IMR-90 (cell line): ENCODE measurements around the gene HYAL4. TPM values are rescaled to one million over a fixed set of nuclear protein-coding genes. Genes with fewer than 3 reads are reported as not detected.

Source experiments
- ATAC-seq: fragments of 200-7000 bp; cut with Tn5 transposase; 2 replicates; pipeline ENCODE4 v1.9.1; 2020; ENCODE audit warnings: low read depth, mild to moderate bottlenecking, moderate library complexity
- BruUV-seq: library from RNA; stranded (reverse); fragments of 400-500 nt; replicated peaks from 2 replicates; lab custom pipeline; 2021; lab: Mats Ljungman, UMichigan
- CTCF ChIA-PET: fragments of 300-600 bp; formaldehyde crosslinking; extraction: SDS; loops from one replicate; lab custom pipeline; 2021; ENCODE audit warnings: antibody characterized with exemption; lab: Yijun Ruan, JAX
- POLR2A ChIA-PET: fragments of 300-600 bp; sonication (Branson Sonifier 250); formaldehyde crosslinking; loops from one replicate; lab custom pipeline; 2022; ENCODE audit warnings: antibody characterized with exemption; ENCODE audit not compliant: unreplicated experiment; lab: Charles Lee
- DNase-seq: peaks from one replicate; pipeline ENCODE4 v3.0.0; 2013
- H2AFZ ChIP-seq: replicated peaks from 2 replicates; pipeline ENCODE3; 2013; ENCODE audit warnings: low read length, mild to moderate bottlenecking; ENCODE audit not compliant: poor library complexity
- H2AK5ac ChIP-seq: 2 replicates; pipeline ENCODE4 v1.6.1; 2013; ENCODE audit warnings: low read depth, low read length, inconsistent platforms
- H2AK9ac ChIP-seq: replicated peaks from 2 replicates; pipeline ENCODE3; 2013; ENCODE audit warnings: mild to moderate bottlenecking, low read depth, low read length, moderate library complexity; ENCODE audit not compliant: poor library complexity
- H2BK120ac ChIP-seq: 2 replicates; pipeline ENCODE4 v1.6.1; 2013; ENCODE audit warnings: low read depth, low read length, inconsistent platforms
- H2BK15ac ChIP-seq: 3 replicates; pipeline ENCODE4 v1.6.1; 2013; ENCODE audit warnings: low read depth, low read length, inconsistent platforms
- H2BK20ac ChIP-seq: 2 replicates; pipeline ENCODE4 v1.6.1; 2013; ENCODE audit warnings: low read depth, mild to moderate bottlenecking, inconsistent platforms, low read length, moderate library complexity
- H2BK5ac ChIP-seq: 2 replicates; pipeline ENCODE4 v1.6.1; 2013; ENCODE audit warnings: mild to moderate bottlenecking, low read depth, low read length, inconsistent platforms; ENCODE audit not compliant: poor library complexity, severe bottlenecking
- H3K14ac ChIP-seq: replicated peaks from 2 replicates; pipeline ENCODE4 v1.6.1; 2013; ENCODE audit warnings: low read depth, low read length, inconsistent platforms
- H3K18ac ChIP-seq: 2 replicates; pipeline ENCODE4 v1.6.1; 2013; ENCODE audit warnings: low read depth, low read length, control low read depth
- H3K23ac ChIP-seq: 2 replicates; pipeline ENCODE4 v1.6.1; 2013; ENCODE audit warnings: low read depth, low read length, inconsistent platforms
- H3K27ac ChIP-seq: 2 replicates; pipeline ENCODE4 v1.5.1; 2013; ENCODE audit warnings: mild to moderate bottlenecking, control low read depth, low read length; ENCODE audit not compliant: insufficient read depth
- H3K27me3 ChIP-seq: 2 replicates; pipeline ENCODE4 v1.6.1; 2013; ENCODE audit warnings: low read length; ENCODE audit not compliant: control insufficient read depth, insufficient read depth
- H3K36me3 ChIP-seq: 2 replicates; pipeline ENCODE4 v1.6.1; 2013; ENCODE audit warnings: low read length, mixed read lengths; ENCODE audit not compliant: control insufficient read depth, insufficient read depth
- H3K4ac ChIP-seq: 2 replicates; pipeline ENCODE4 v1.6.1; 2013; ENCODE audit warnings: low read depth, low read length, inconsistent platforms
- H3K4me1 ChIP-seq: 2 replicates; pipeline ENCODE4 v1.6.1; 2013; ENCODE audit warnings: low read length, mixed read lengths; ENCODE audit not compliant: control insufficient read depth, insufficient read depth
- H3K4me2 ChIP-seq: 2 replicates; pipeline ENCODE4 v1.6.1; 2013; ENCODE audit warnings: low read depth, mild to moderate bottlenecking, control low read depth, low read length, moderate library complexity
- H3K4me3 ChIP-seq: 2 replicates; pipeline ENCODE4 v1.5.1; 2013; ENCODE audit warnings: low read depth, mild to moderate bottlenecking, control low read depth, low read length, moderate library complexity; ENCODE audit not compliant: insufficient read depth
- H3K56ac ChIP-seq: 2 replicates; pipeline ENCODE4 v1.6.1; 2013; ENCODE audit warnings: low read length, inconsistent platforms; ENCODE audit not compliant: insufficient read depth; ENCODE audit errors: extremely low read depth
- H3K79me1 ChIP-seq, 2 experiments: 2 replicates each; pipeline ENCODE4 v1.6.1; 2013; ENCODE audit warnings: low read length in 2 of 2, inconsistent platforms in 1 of 2, low read depth in 1 of 2
- H3K9ac ChIP-seq: 2 replicates; pipeline ENCODE4 v1.6.1; 2013; ENCODE audit warnings: low read depth, low read length, control low read depth
- H3K9me1 ChIP-seq: 2 replicates; pipeline ENCODE4 v1.6.1; 2013; ENCODE audit warnings: low read length, inconsistent platforms; ENCODE audit not compliant: insufficient read depth
- H3K9me3 ChIP-seq: 2 replicates; pipeline ENCODE4 v1.6.1; 2013; ENCODE audit warnings: low read length; ENCODE audit not compliant: control insufficient read depth, insufficient read depth
- H4K20me1 ChIP-seq: 2 replicates; pipeline ENCODE4 v1.6.1; 2013; ENCODE audit warnings: low read length, inconsistent platforms; ENCODE audit not compliant: insufficient read depth
- H4K5ac ChIP-seq: 2 replicates; pipeline ENCODE4 v1.6.1; 2013; ENCODE audit warnings: mild to moderate bottlenecking, low read depth, low read length, control low read depth
- H4K8ac ChIP-seq, 2 experiments: 2 replicates each; pipeline ENCODE4 v1.6.1; 2013; ENCODE audit warnings: low read depth in 2 of 2, low read length in 2 of 2, control low read depth in 1 of 2, inconsistent platforms in 1 of 2
- H4K91ac ChIP-seq: 2 replicates; pipeline ENCODE4 v1.6.1; 2013; ENCODE audit warnings: low read depth, low read length, inconsistent platforms; ENCODE audit not compliant: insufficient read depth
- BHLHE40 ChIP-seq: fragments of 150-350 bp; IDR thresholded peaks from 2 replicates; pipeline ENCODE4 v1.6.1; 2016; ENCODE audit warnings: mild to moderate bottlenecking, low read depth, low read length
- CEBPB ChIP-seq: IDR thresholded peaks from 2 replicates; pipeline ENCODE4 v1.6.1; 2012; ENCODE audit warnings: low read depth, low read length, improper control_type of control experiment
- MAZ ChIP-seq: IDR thresholded peaks from 2 replicates; pipeline ENCODE4 v1.6.1; 2012; ENCODE audit warnings: low read depth, mild to moderate bottlenecking, low read length, improper control_type of control experiment, moderate library complexity, borderline replicate concordance
- MXI1 ChIP-seq: IDR thresholded peaks from 2 replicates; pipeline ENCODE4 v1.6.1; 2012; ENCODE audit warnings: low read depth, mild to moderate bottlenecking, low read length, moderate library complexity, borderline replicate concordance
- RFX5 ChIP-seq: IDR thresholded peaks from 2 replicates; pipeline ENCODE4 v1.8.0; 2012; ENCODE audit warnings: low read depth, mild to moderate bottlenecking, low read length, moderate library complexity
- USF2 ChIP-seq: fragments of 150-350 bp; IDR thresholded peaks from 2 replicates; pipeline ENCODE4 v1.6.1; 2017; ENCODE audit warnings: mild to moderate bottlenecking, antibody characterized with exemption, low read length, low read depth
- WGBS, 2 experiments: methylation state at CpG; one replicate each; pipeline versions ENCODE4 v1.1.5 to v1.1.7; 2013; ENCODE audit warnings: missing lambda C conversion rate in 2 of 2; ENCODE audit not compliant: insufficient read length in 1 of 2; ENCODE audit errors: extremely low coverage in 2 of 2; 5-methylcytosine and 5-hydroxymethylcytosine counted together
- dilution Hi-C: fragments of 300-500 bp; cut with HindIII; formaldehyde crosslinking; loops from one replicate; pipeline ENCODE4 v1.14.3; 2018; ENCODE audit warnings: low sequenced_read_pairs; ENCODE audit not compliant: unreplicated experiment
- in situ Hi-C: fragments of 300-500 bp; cut with MboI; formaldehyde crosslinking; loops from 3 replicates; pipeline ENCODE4 v1.14.3; 2019; ENCODE audit warnings: low sequenced_read_pairs, inconsistent platforms, mixed read lengths
- intact Hi-C: fragments of 100-400 bp; cut with micrococcal nuclease; formaldehyde crosslinking; loops from 2 replicates; pipeline ENCODE4 v1.10.0; 2022
- polyA plus RNA-seq, 3 experiments: library from polyadenylated mRNA; depleted of rRNA; stranded (reverse); fragments of >200 nt; gene quantifications; 2 replicates each; pipeline ENCODE4 v1.2.3, GENCODE V29; 2012; ENCODE audit warnings: low replicate concordance in 1 of 3
- total RNA-seq: library from RNA; depleted of rRNA; stranded (reverse); fragments of >200 nt; gene quantifications from 2 replicates; pipeline ENCODE4 v1.2.3, GENCODE V29; 2012

The HYAL4 gene
- total and polyA plus RNA-seq, 2 of the 4 experiments (the other 2 are of a cell fraction): not detected

GRCh38 chr7:123879628-123880027 lies 34.7 kb downstream of the HYAL4 start:
- Histone ChIP-seq H3K27ac (no peak overlapping the region), H2AK9ac (no peak overlapping the region), H3K56ac (no peak overlapping the region), H3K36me3 (no peaks in the 10 kb centered on the region), H4K20me1 (no peaks in the 10 kb centered on the region), H4K91ac (no peak overlapping the region), H3K4me1 (no peaks in the 10 kb centered on the region), H2BK15ac (no peak overlapping the region), H3K14ac (no peak overlapping the region), H3K4me2 (no peak overlapping the region), H3K4ac (no peak overlapping the region), H2AK5ac (no peak overlapping the region), H3K4me3 (no peak overlapping the region), H2BK20ac (no peak overlapping the region), H2AFZ (no peak overlapping the region), H3K79me1 (no peaks in the 10 kb centered on the region), H3K27me3 (no peaks in the 10 kb centered on the region), H2BK5ac (no peak overlapping the region), H3K18ac (no peak overlapping the region), H2BK120ac (no peak overlapping the region), H3K9ac (no peak overlapping the region), H4K8ac (no peak overlapping the region), H3K9me3 (no peaks in the 10 kb centered on the region), H3K9me1 (no peaks in the 10 kb centered on the region), H4K5ac (no peak overlapping the region), H3K23ac (no peak overlapping the region)
- no CpG with 5 or more reads among the region's 4 CpGs for WGBS, 2 experiments
- ChIA-PET CTCF (no interaction called here), POLR2A (no interaction called here)
- ATAC-seq (no peak), DNase-seq (no peak)
- dilution Hi-C loops (no loop called here), in situ Hi-C loops (no loop called here), intact Hi-C loops (loop anchor here (10.0 kb wide), 1 partner anchor 975 kb away; no protein-coding TSS in a partner anchor)
- TF ChIP-seq CEBPB: no peak
- TF ChIP-seq RFX5: no peak
- no peak for TF ChIP-seq MXI1
- TF ChIP-seq BHLHE40: no peak
- no peak for TF ChIP-seq USF2
- no peak for TF ChIP-seq MAZ
- BruUV-seq: no TSS peak
